T-helper 2 cell treated with Interferon-gamma antibody and Interleukin-4, amounts not matched to agents 100 ng/mL and 5 ng/mL, for 36 hours (primary cell): ENCODE data around the gene ADAMTS10. TPM values are rescaled to one million over a fixed set of nuclear protein-coding genes. Genes with fewer than 3 reads are reported as not detected.
"Not testable (repeated sequence)": the region's sequence is repeated elsewhere in the genome, so short reads cannot be mapped to it uniquely, and the experiment has no call there.

ENCODE experiments used
- intact Hi-C: fragments of 100-400 bp; cut with micrococcal nuclease; formaldehyde crosslinking; loops from one replicate; pipeline ENCODE4 v1.15.1; 2023
- total RNA-seq: library from RNA; stranded (reverse); gene quantifications from 2 replicates; pipeline ENCODE4 v1.2.3, GENCODE V29; 2022

The ADAMTS10 gene
- 6.4 and 8.4 TPM in 2 replicates for total RNA-seq

DNA sequence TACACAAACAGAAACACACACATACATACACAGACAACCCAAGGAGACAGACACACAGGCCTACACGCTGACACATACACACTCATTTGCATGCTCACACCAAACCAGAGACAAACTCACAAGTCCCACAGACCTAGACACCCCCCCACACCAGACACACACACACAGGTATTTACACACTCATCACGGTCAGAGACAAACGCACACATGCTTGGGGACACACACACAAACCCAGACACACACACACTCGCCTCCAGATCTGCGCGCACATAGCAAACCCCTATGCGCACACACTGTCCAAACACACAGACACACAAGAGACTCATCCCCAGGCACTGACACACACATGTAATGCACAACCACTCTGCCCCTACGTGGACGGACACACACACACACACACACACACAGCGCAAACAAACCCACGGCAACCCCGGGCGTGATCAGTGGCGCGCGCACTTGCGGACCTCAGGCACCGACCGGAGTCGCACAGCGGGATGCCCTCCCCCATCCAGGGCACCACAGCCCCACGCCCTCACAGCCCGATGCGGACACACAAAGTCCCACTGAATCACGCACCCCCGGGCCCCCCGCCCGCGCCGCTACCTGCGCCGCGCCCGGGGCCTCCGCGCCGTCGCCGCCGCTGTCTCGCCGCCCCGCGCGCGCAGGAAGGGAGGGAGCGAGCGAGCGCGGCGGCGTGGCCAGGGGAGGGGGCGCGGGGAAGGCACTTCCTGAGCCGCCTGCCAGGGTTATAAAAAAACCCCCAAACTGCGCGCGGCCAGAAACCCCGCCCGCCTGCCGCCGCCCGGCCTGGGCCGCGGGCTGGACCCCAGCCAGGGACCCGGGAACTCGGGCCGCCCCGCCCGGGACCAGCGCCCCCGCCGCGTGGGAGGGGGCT, at the start of gene ADAMTS10:
Gene ADAMTS10 (minus strand): TSS at position 675 of the 895 bp plus-strand sequence. CDS start 5,005 bp downstream, outside the sequence.
- intact Hi-C loops, result no loop called here

DNA sequence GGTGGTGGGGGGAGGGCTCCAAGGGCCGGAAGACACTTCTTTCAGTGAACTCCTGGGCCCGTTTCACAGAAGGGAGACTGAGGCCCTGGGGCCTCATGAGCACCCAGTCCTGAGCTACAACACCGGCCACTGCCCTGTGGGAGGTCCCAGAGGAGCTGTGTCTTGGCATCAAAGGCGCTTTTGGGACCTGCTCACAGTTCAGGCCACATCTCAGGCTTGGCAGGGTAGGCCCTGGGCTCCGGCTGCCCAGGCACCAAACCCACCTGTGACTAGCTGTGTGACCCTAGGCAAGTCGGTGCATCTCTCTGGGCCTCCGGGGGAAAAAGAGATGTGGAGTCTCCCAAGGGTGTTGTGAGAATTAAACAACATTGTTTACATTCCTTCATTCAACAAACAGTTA, 49.4 kb upstream of the ADAMTS10 start:
- intact Hi-C loops, result loop anchor here (10.0 kb wide), 1 partner anchor 175 kb away; the partner anchor contains the start of genes MBD3L1 and ZNF558

DNA sequence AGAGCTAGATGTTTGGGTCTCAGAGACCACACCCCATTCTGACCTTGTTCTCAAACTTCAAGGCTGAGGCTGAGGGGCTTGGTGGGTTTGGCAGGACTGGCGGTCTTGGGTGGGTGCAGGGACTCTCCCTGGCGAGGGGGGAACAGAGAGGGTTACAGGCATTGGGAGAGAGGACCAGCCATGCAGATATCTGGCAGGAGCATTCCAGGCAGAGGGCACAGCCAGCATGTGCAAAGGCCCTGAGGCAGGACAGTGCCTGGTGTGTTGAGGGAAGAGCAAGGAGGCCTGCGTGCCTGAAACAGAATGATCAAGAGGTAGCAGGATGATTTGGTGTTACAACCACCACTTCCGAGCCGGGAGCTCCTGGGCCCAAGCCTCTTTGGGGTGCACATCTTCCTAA, 47.4 kb upstream of the ADAMTS10 start:
- intact Hi-C loops, result no loop called here

DNA sequence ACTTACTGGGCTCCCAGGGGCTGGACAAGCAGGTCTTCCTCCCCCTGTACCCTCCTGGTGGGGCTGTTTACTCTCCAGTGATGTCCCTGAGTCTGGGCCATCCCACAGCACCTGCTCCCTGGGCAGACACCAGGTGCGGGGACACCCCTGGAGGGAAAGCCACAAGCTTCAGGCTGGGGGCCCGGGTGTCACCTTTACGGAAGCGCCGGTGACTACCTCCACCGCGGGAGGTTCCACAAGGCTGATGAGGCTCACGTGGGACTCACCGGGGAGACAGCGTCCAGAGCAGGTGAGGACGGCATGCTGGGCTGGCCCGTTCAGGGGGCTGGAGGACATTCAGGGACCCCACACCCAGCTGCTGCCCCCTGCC, 44.8 kb upstream of the ADAMTS10 start:
- intact Hi-C loops, result no loop called here

- intact Hi-C loops, result loop anchor here (1.0 kb wide), 2 partner anchors 40 to 425 kb away; no protein-coding TSS in a partner anchor
Measured at GRCh38 chr19:8654591-8655339, 44.2 kb upstream of the ADAMTS10 start.

DNA sequence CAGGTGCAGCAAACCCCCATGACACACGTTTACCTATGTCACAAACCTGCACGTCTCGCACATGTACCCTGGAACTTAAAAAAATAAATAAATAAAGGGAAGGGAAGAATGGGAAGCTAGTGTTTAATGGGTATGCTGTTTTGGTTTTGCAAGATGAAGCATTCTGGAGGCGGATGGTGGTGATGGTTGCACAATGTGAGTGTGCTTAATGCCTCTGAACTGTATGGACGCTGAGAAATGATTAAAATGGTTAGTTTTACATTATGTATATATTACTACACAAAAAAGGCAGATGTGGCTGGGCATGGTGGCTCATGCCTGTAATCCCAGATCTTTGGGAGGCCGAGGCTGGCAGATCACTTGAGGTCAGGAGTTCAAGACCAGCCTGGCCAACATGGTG, 37.7 kb upstream of the ADAMTS10 start:
- intact Hi-C loops, result no loop called here

DNA sequence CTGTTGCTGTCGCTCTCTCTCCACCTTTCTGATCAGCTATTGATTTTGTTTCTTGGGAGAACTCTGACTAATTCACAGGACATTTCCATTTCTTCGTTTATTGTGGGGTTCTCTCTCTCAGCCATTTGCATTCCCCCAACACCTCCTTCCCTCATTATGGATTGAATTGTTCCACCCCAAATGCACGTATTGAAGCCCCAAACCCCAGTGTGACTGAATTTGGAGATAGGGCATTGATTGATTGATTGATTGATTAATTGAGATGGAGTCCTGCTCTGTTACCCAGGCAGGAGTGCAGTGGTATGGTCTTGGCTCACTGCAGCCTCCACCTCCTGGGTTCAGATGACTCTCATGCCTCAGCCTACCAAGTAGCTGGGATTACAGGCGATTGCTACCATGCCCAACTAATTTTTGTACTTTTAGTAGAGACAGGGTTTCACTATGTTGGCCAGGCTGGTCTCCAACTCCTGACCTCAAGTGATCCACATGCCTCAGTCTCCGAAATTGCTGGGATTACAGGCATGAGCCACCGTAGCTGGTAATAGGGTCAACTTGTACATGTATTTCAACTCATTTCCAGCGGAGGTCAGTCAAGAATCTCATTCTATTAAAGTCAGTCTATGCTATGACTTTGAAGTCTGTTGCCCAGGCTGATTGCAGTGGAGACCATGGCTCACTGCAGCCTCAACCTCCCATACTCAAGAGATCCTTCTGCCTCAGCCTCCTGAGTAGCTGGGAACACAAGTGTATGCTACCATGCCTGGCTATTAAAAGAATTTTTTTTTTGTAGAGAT, 33.5 kb upstream of the ADAMTS10 start:
- intact Hi-C loops, result no loop called here

- intact Hi-C loops, result no loop called here
Measured at GRCh38 chr19:8642561-8642960, 32.0 kb upstream of the ADAMTS10 start.

- intact Hi-C loops, result no loop called here
Measured at GRCh38 chr19:8641908-8642547, 31.5 kb upstream of the ADAMTS10 start.

GRCh38 chr19:8641221-8641907, 30.8 kb upstream of the ADAMTS10 start:
- intact Hi-C loops, result no loop called here

DNA sequence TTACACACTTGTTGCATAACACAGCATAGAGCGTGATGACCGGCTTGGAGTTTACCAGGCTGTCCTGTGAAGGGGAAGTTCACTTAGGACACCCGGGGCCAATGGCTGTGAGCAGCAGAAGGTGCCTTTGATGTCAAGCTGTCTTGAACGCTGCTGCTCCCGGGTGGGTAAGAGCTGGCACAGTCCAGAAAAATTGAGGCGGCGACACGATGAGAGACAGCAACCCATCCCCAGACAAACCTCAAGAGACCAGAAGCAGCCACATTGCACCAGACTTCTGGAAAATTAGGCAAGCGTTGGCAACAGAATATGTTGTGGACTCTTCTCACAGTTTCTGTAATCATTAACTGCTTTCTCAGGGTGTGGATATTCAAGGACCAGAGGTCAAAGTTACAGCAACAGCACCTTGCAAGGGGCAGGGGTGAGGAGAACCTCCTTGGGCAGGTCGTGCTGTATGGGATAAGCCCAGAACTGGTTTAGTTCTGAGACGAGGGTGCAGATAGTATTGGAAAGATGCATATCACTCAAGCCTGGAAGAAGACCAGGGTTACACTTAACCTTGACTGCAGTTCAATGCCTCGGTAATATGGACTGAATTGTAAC, 30.0 kb upstream of the ADAMTS10 start:
- intact Hi-C loops, result no loop called here

DNA sequence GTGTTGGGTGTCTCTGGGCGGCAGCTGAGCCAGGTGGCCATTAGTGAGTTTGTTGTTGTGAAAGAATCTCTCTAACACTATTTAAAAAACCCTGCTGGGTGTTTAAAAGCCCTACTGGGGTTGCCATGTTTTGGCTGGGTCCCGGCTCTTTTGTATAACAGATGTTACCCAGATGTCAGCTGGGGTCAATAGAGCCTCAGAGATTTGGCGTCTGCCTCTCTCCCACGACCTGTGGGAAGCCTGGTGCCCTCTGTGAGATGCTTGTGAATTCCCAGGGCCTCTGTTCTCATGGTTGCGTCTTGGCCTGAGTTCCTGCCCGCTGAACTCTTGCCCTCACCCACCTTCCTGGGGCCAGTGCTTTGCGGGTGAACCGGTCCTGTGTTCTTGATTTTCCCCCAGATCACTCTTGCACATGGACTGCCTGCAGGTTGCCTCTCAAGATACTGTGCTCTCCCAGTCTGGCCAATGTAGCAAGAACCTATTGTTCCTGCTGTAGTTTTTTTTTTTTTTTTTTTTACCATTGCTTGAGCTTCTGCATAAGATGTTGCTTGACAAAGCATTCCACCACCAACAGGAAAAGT, 29.4 kb upstream of the ADAMTS10 start:
- intact Hi-C loops, result no loop called here

GRCh38 chr19:8638078-8638619, 27.6 kb upstream of the ADAMTS10 start:
- intact Hi-C loops, result no loop called here

DNA sequence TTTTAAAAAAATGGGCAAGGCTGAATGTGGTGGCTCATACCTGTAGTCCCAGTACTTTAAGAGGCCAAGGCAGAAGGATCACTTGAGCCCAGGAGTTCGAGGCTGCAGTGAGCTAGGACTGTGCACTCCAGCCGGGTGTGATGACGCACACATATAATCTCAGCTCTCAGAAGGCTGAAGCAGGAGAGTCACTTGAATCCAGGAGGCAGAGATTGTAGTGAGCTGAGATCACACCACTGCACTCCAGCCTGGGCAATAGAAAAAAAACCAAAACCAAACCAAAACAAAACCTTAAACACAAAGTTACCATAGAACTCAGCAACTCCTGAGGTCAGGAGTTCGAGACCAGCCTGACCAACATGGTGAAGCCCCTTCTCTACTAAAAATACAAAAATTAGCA, 26.6 kb upstream of the ADAMTS10 start:
- intact Hi-C loops, result not testable (repeated sequence)

DNA sequence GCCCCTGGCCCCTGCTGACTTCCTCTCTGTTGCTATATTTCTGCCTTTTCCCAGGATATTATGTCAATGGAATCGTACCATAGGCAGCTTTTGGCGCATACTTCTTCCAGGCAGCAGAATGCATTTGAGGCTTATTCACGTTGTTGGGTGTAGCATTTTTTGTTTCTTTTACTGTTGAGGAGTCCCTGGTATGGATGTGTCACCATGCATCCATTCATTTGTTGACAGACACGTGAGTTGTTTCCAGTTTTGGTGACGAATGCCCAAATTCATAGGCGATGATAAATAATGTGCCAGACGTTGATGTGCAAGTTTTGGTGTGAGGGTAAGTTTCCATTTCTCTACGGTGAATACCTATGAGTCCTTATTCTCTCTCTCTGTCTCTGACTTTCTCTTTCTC, 24.9 kb upstream of the ADAMTS10 start:
- intact Hi-C loops, result no loop called here

GRCh38 chr19:8631425-8631819, 20.9 kb upstream of the ADAMTS10 start:
- intact Hi-C loops, result no loop called here

GRCh38 chr19:8630796-8631424, 20.4 kb upstream of the ADAMTS10 start:
- intact Hi-C loops, result no loop called here

- intact Hi-C loops, result no loop called here
Measured at GRCh38 chr19:8629996-8630683, 19.6 kb upstream of the ADAMTS10 start, which contains the start of gene NFILZ. TSS of gene NFILZ (plus strand) at chr19:8630633. CDS start at chr19:8676766, 46,133 bp downstream.
